Measurements from ENCODE around the gene TMEM87A.

GRCh38 chr15:42175671-42176070, 97.6 kb downstream of the TMEM87A start:
- TF ChIP-seq CTCF (IDR thresholded peaks at IDR 0.05): no peak
- no peak for TF ChIP-seq POLR2AphosphoS5 (IDR thresholded peaks at IDR 0.05; ENCODE audit: insufficient read depth in 1 of 2, low read depth in 1 of 2)
- TF ChIP-seq POLR2A (IDR thresholded peaks at IDR 0.05): no peak

Data from vagina (tissue), 2 donors.